Measurements from ENCODE around the gene SLC33A1.
"Not testable (repeated sequence)": the region's sequence is repeated elsewhere in the genome, so short reads cannot be mapped to it uniquely, and the experiment has no call there.

The SLC33A1 gene

DNA sequence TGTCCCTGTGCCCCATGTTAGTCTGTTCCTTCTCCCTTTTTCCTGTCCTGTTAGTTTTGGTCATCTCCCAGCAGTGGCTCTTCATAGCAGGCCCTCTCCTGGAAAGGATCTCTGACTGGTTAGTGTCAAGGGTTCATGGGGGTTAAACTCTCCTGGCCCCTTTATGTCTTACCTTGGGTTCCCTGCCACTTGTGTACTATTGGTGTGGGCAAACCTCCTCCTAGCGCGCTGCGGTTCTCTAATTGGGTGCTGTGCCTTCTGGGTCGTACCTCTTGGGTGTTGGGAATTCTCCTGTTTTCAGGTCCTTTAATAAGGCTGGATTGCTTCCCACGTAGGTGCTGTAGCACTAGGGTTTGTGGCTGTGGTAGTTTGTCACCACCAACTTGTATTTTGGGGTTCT lies 35.0 kb upstream of the SLC33A1 start:
- TF ChIP-seq SP1 (IDR thresholded peaks at IDR 0.05) (no peak), SUZ12 (IDR thresholded peaks at IDR 0.05) (no peak), TARDBP (IDR thresholded peaks at IDR 0.05) (no peak), ZNF384 (IDR thresholded peaks at IDR 0.05) (no peak), LEF1 (IDR thresholded peaks at IDR 0.05; ENCODE audit: borderline replicate concordance) (no peak), L3MBTL2 (conservative IDR thresholded peaks at IDR 0.05) (no peak)
- POLR2A ChIA-PET: no interaction called here
- DNase-seq (ENCODE audit: extremely low spot score): no peak
- CTCF ChIA-PET: no interaction called here

DNA sequence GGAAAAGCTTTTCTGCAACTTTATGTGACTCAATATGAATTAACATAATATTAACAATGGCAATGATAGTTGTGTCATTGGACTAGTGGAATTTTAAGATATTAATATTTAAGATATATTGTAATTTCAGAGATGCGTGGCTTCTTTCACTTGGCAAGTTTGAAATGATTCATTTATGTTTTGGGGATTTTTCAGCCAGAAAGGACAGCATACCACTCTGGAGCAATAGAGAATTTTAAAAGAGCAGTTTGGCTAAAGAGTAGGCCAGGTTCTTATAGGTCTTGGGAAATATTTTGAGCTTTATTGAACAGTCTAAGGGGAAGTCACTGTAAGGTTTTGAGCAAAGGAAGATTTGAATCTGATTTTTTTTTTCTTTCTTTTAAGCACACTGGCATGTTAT lies 32.7 kb upstream of the SLC33A1 start:
- no peak for DNase-seq (ENCODE audit: extremely low spot score)
- TF ChIP-seq L3MBTL2 (conservative IDR thresholded peaks at IDR 0.05) (no peak), ARNT (IDR thresholded peaks at IDR 0.05) (no peak), BHLHE40 (IDR thresholded peaks at IDR 0.05; ENCODE audit: borderline replicate concordance) (no peak), LEF1 (IDR thresholded peaks at IDR 0.05; ENCODE audit: borderline replicate concordance) (no peak), TARDBP (IDR thresholded peaks at IDR 0.05) (no peak), CTBP1 (IDR thresholded peaks at IDR 0.05; ENCODE audit: borderline replicate concordance) (no peak), ZNF384 (IDR thresholded peaks at IDR 0.05) (no peak), SP1 (IDR thresholded peaks at IDR 0.05) (no peak), ELF4 (IDR thresholded peaks at IDR 0.05) (no peak), FOXA1 (IDR thresholded peaks at IDR 0.05) (no peak)
- POLR2A ChIA-PET: interaction anchor here (0.7 kb wide), 1 partner anchor 17 kb away, joined by 3 read pairs; the partner anchor contains the start of gene GMPS
- CTCF ChIA-PET: no interaction called here

DNA sequence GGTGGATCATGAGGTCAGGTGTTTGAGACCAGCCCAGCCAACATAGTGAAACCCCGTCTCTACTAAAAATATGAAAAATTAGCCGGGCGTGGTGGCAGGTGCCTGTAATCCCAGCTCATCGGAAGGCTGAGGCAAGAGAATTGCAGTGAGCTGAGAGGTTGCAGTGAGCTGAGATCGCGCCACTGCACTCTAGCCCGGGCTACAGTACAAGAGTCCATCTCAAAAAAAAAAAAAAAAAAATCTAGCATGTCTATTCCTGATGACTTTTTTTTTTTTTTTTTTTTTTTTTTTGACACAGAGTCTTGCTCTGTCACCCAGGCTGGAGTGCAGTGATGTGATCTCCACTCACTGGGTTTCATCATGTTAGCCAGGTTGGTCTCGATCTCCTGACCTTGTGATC lies 32.1 kb upstream of the SLC33A1 start:
- CTCF ChIA-PET; POLR2A ChIA-PET; DNase-seq (ENCODE audit: extremely low spot score): not testable (repeated sequence)

DNA sequence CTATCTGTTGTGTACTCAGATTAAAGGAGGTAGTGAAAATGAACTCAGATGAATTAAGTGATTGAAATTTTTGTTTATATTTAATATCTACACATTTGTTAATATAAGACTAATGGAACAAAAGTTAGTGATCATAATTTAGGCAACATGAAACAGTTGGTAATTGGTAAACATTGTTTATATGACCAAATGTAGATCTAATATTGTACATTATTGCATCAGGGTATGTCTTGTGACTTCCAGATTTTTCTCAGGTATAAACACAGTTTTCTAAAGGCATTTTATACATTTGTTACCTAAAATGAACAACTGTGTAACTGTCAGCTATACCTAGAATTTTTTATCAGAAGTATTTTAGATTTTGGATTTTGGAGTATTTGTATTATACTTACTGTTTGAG lies 31.1 kb upstream of the SLC33A1 start:
- DNase-seq (ENCODE audit: extremely low spot score): no peak
- ChIA-PET POLR2A (no interaction called here), CTCF (no interaction called here)
- no peak for TF ChIP-seq CTBP1 (IDR thresholded peaks at IDR 0.05; ENCODE audit: borderline replicate concordance)
- no peak for TF ChIP-seq TARDBP (IDR thresholded peaks at IDR 0.05)
- TF ChIP-seq, protein P1, sequence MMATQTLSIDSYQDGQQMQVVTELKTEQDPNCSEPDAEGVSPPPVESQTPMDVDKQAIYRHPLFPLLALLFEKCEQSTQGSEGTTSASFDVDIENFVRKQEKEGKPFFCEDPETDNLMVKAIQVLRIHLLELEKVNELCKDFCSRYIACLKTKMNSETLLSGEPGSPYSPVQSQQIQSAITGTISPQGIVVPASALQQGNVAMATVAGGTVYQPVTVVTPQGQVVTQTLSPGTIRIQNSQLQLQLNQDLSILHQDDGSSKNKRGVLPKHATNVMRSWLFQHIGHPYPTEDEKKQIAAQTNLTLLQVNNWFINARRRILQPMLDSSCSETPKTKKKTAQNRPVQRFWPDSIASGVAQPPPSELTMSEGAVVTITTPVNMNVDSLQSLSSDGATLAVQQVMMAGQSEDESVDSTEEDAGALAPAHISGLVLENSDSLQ (IDR thresholded peaks at IDR 0.05): no peak
- no peak for TF ChIP-seq ARNT (IDR thresholded peaks at IDR 0.05)
- no peak for TF ChIP-seq NFRKB (IDR thresholded peaks at IDR 0.05)
- TF ChIP-seq FOXA1 (IDR thresholded peaks at IDR 0.05): no peak
- TF ChIP-seq FOXK2 (IDR thresholded peaks at IDR 0.05): no peak
- TF ChIP-seq LEF1 (IDR thresholded peaks at IDR 0.05; ENCODE audit: borderline replicate concordance): no peak
- TF ChIP-seq FOXM1 (IDR thresholded peaks at IDR 0.05; ENCODE audit: borderline replicate concordance): no peak
- no peak for TF ChIP-seq SUZ12 (IDR thresholded peaks at IDR 0.05)
- TF ChIP-seq ELF4 (IDR thresholded peaks at IDR 0.05): no peak
- TF ChIP-seq HDGF (IDR thresholded peaks at IDR 0.05; ENCODE audit: borderline replicate concordance): no peak
- TF ChIP-seq BHLHE40 (IDR thresholded peaks at IDR 0.05; ENCODE audit: borderline replicate concordance): no peak
- no peak for TF ChIP-seq L3MBTL2 (conservative IDR thresholded peaks at IDR 0.05)
- no peak for TF ChIP-seq SP1 (IDR thresholded peaks at IDR 0.05)
- TF ChIP-seq ZNF384 (IDR thresholded peaks at IDR 0.05): no peak

DNA sequence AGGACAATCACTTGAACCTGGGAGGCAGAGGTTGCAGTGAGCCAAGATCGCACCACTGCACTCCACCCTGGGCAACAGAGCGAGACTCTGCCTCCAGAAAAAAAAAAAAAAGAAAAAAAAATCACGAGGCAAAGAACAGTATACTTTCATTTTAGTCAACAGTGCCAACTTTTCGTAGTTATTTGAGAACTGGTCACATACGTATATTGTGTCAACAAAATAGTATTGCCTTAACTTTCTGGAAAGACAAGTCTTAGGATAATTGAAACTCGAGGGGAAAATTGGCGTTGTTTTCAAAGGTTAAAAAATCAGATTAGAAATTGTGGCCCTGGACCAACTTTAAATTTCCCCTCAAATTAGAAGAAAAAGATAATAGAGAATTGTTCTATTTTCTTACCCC lies 30.1 kb upstream of the SLC33A1 start:
- no peak for TF ChIP-seq ARNT (IDR thresholded peaks at IDR 0.05)
- no peak for TF ChIP-seq CTBP1 (IDR thresholded peaks at IDR 0.05; ENCODE audit: borderline replicate concordance)
- TF ChIP-seq SP1 (IDR thresholded peaks at IDR 0.05): no peak
- no peak for TF ChIP-seq SUZ12 (IDR thresholded peaks at IDR 0.05)
- no peak for TF ChIP-seq BHLHE40 (IDR thresholded peaks at IDR 0.05; ENCODE audit: borderline replicate concordance)
- TF ChIP-seq HDGF (IDR thresholded peaks at IDR 0.05; ENCODE audit: borderline replicate concordance): no peak
- no peak for TF ChIP-seq FOXA1 (IDR thresholded peaks at IDR 0.05)
- no peak for TF ChIP-seq FOXM1 (IDR thresholded peaks at IDR 0.05; ENCODE audit: borderline replicate concordance)
- no peak for TF ChIP-seq ZNF384 (IDR thresholded peaks at IDR 0.05)
- no peak for TF ChIP-seq NFRKB (IDR thresholded peaks at IDR 0.05)
- TF ChIP-seq ELF4 (IDR thresholded peaks at IDR 0.05): no peak
- TF ChIP-seq TARDBP (IDR thresholded peaks at IDR 0.05): no peak
- TF ChIP-seq L3MBTL2 (conservative IDR thresholded peaks at IDR 0.05): no peak
- TF ChIP-seq FOXK2 (IDR thresholded peaks at IDR 0.05): no peak
- TF ChIP-seq, protein P1 (IDR thresholded peaks at IDR 0.05): no peak
- ChIA-PET POLR2A (no interaction called here), CTCF (no interaction called here)
- DNase-seq (ENCODE audit: extremely low spot score): no peak

DNA sequence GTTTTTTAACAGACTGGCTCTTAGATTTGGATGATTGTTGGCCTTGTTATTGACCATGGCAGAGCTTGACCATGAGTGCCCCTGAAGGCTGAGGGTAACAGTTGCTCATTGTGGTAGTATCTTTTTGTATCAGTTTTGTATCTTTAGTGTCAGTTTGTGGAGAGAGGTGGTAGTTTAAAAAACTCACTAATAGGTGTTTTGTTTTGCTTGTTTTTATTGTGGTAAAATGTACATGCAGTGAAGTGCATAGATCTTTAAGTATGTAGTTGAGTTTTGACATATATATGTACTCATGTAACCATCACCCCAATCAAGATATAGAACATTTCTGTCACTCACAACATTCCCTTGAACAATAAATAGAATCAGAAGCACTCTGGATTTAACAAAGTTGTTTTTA lies 26.1 kb upstream of the SLC33A1 start:
- ChIA-PET POLR2A (no interaction called here), CTCF (no interaction called here)
- DNase-seq (ENCODE audit: extremely low spot score): no peak
- TF ChIP-seq SUZ12 (IDR thresholded peaks at IDR 0.05) (no peak), ZNF384 (IDR thresholded peaks at IDR 0.05) (no peak), BHLHE40 (IDR thresholded peaks at IDR 0.05; ENCODE audit: borderline replicate concordance) (no peak), FOXM1 (IDR thresholded peaks at IDR 0.05; ENCODE audit: borderline replicate concordance) (no peak), NFRKB (IDR thresholded peaks at IDR 0.05) (no peak), HDGF (IDR thresholded peaks at IDR 0.05; ENCODE audit: borderline replicate concordance) (no peak), SP1 (IDR thresholded peaks at IDR 0.05) (no peak)
- TF ChIP-seq, protein P1 (IDR thresholded peaks at IDR 0.05): no peak

DNA sequence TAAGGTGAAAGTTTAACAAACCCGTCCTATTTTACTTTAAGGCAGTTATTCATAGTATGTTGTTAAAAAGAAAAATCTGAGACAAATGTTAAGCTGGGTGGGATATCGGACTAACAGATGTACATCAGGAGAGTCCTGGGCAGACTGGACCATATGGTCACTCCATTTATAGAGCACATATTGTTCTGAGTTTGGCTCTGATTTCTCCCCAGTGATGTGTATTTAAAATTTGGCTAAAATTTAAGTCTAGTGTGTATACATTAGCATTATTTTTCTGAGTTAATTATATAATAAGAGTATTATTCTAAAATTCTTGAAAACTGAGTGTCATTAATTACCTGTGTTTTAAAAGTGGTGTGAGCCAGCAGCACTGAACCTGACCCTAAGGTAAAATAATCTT lies 22.3 kb upstream of the SLC33A1 start:
- ChIA-PET CTCF (interaction anchor here (0.6 kb wide), 1 partner anchor 128 kb away, joined by 4 read pairs; no protein-coding TSS in a partner anchor), POLR2A (no interaction called here)
- no peak for DNase-seq (ENCODE audit: extremely low spot score)
- TF ChIP-seq FOXK2 (IDR thresholded peaks at IDR 0.05) (no peak), CTBP1 (IDR thresholded peaks at IDR 0.05; ENCODE audit: borderline replicate concordance) (no peak), TARDBP (IDR thresholded peaks at IDR 0.05) (no peak), BHLHE40 (IDR thresholded peaks at IDR 0.05; ENCODE audit: borderline replicate concordance) (no peak), FOXA1 (IDR thresholded peaks at IDR 0.05) (no peak), LEF1 (IDR thresholded peaks at IDR 0.05; ENCODE audit: borderline replicate concordance) (no peak), FOXM1 (IDR thresholded peaks at IDR 0.05; ENCODE audit: borderline replicate concordance) (no peak), ELF4 (IDR thresholded peaks at IDR 0.05) (no peak), SP1 (IDR thresholded peaks at IDR 0.05) (no peak), HDGF (IDR thresholded peaks at IDR 0.05; ENCODE audit: borderline replicate concordance) (no peak)
